HG03378 (cell line): Measurements from ENCODE around the gene CX3CL1.
A peak's percentile ranks its signal among the peaks of the same experiment; 100 is the strongest.

ENCODE experiments used
- ATAC-seq: cut with Tn5 transposase; IDR thresholded peaks from one replicate; pipeline ENCODE4 v1.9.1; 2021; ENCODE audit warnings: mild to moderate bottlenecking, moderate library complexity; ENCODE audit not compliant: unreplicated experiment

CX3CL1 gene

GRCh38 chr16:57403965-57404817 lies 31.9 kb downstream of the CX3CL1 start, which contains the start of gene CCL17:
Gene CCL17 (plus strand): TSS chr16:57404767. CDS start chr16:57413933, 9,166 bp downstream.
- ATAC-seq, result no peak

GRCh38 chr16:57405097-57405496 lies 32.8 kb downstream of the CX3CL1 start:
- no peak for ATAC-seq

- no peak for ATAC-seq
Measured at GRCh38 chr16:57406881-57407280, 34.6 kb downstream of the CX3CL1 start.

- ATAC-seq, result no peak
Measured at GRCh38 chr16:57407521-57408353, 35.4 kb downstream of the CX3CL1 start.

GRCh38 chr16:57409065-57409464 lies 36.8 kb downstream of the CX3CL1 start:
- no peak for ATAC-seq

- ATAC-seq, result no peak
Measured at GRCh38 chr16:57409870-57410587, 37.7 kb downstream of the CX3CL1 start.

- no peak for ATAC-seq
Measured at GRCh38 chr16:57411362-57411976, 39.2 kb downstream of the CX3CL1 start.

GRCh38 chr16:57412584-57412983 lies 40.3 kb downstream of the CX3CL1 start:
- ATAC-seq, result no peak

- peak; percentile 68 for ATAC-seq
Measured at GRCh38 chr16:57413301-57413730, 41.0 kb downstream of the CX3CL1 start.

GRCh38 chr16:57413733-57414132 lies 41.4 kb downstream of the CX3CL1 start:
- ATAC-seq, result no peak

GRCh38 chr16:57416084-57416483 lies 43.8 kb downstream of the CX3CL1 start:
- ATAC-seq, result no peak

GRCh38 chr16:57419506-57419905 lies 47.2 kb downstream of the CX3CL1 start:
- no peak for ATAC-seq

GRCh38 chr16:57422026-57422944 lies 50.0 kb downstream of the CX3CL1 start:
- ATAC-seq, result no peak

- no peak for ATAC-seq
Measured at GRCh38 chr16:57423152-57423551, 50.9 kb downstream of the CX3CL1 start.

- no peak for ATAC-seq
Measured at GRCh38 chr16:57424583-57424982, 52.3 kb downstream of the CX3CL1 start.

- ATAC-seq, result no peak
Measured at GRCh38 chr16:57426356-57426755, 54.1 kb downstream of the CX3CL1 start.

GRCh38 chr16:57427307-57427706 lies 55.0 kb downstream of the CX3CL1 start:
- no peak for ATAC-seq

GRCh38 chr16:57427824-57428223 lies 55.5 kb downstream of the CX3CL1 start:
- ATAC-seq, result no peak

- no peak for ATAC-seq
Measured at GRCh38 chr16:57430955-57431354, 58.7 kb downstream of the CX3CL1 start.

- no peak for ATAC-seq
Measured at GRCh38 chr16:57432505-57432904, 60.2 kb downstream of the CX3CL1 start.
